Measurements from ENCODE around the gene GRB14. TPM values are rescaled to one million over a fixed set of nuclear protein-coding genes. Genes with fewer than 3 reads are reported as not detected.
A peak's percentile ranks its signal among the peaks of the same experiment; 100 is the strongest.

Gene GRB14
- polyA plus RNA-seq, 1 of the 3 experiments (the other 2 are of a cell fraction): 3.9 TPM

DNA sequence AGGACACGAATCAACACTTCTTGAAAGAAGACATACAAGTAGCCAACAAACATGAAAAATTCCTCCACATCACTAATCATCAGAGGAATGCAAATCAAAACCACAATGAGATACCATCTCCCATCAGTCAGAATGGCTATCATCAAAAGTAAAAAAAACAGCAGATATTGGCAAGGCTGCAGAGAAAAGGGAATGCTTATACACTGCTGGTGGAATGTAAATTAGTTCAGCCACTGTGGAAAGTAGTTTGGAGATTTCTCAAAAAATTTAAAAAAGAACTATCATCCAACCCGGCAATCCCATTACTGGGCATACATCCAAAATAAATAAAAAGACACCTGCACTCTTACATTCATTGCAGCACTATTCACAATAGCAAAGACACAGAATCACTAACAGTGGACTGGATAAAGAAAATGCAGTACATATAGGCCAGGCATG lies 78.7 kb downstream of the GRB14 start:
- H3K27me3 ChIP-seq (ENCODE audit: insufficient read depth): no peaks in the 10 kb centered on the region
- no peak overlapping the region for H3K4me3 ChIP-seq (ENCODE audit: low read depth in 2 of 2, low read length in 1 of 2)
- H3K79me2 ChIP-seq (ENCODE audit: insufficient read depth): no peaks in the 10 kb centered on the region; the same call in 1 of the 2 replicates
- no peak overlapping the region for H2AFZ ChIP-seq (ENCODE audit: low read depth)
- DNase-seq: no peak
- H4K20me1 ChIP-seq (ENCODE audit: insufficient read depth): peaks cover 21% of the 10 kb centered on the region
- ChIA-PET CTCF (interaction anchor here (0.6 to 0.7 kb wide), 2 partner anchors 161 to 174 kb away, joined by 3 read pairs; no protein-coding TSS in a partner anchor), POLR2A (no interaction called here)
- no peaks in the 10 kb centered on the region for H3K9me2 ChIP-seq
- H3F3A ChIP-seq (replicated peaks; ENCODE audit: insufficient read depth): peaks cover 20% of the 10 kb centered on the region
- H3K27ac ChIP-seq (ENCODE audit: low read depth in 2 of 2, low read length in 1 of 2): no peak overlapping the region; a peak in 1 of 4 replicates
- no peak overlapping the region for H3K4me2 ChIP-seq
- H3K36me3 ChIP-seq (replicated peaks in 1 of 2; ENCODE audit: control insufficient read depth in 1 of 2, insufficient read depth in 2 of 2, low read length in 1 of 2): peaks cover 0 to 28% of the 10 kb centered on the region in 2 experiments
- peaks cover 2 to 7% of the 10 kb centered on the region in 2 experiments; a peak in 3 of 4 replicates for H3K4me1 ChIP-seq (ENCODE audit: control insufficient read depth in 1 of 2, insufficient read depth in 2 of 2, low read depth in 1 of 2, low read length in 1 of 2)
- no peak overlapping the region for H3K9ac ChIP-seq
- WGBS (ENCODE audit: low lambda C conversion rate): 3% methylated on average over 2 of the region's 2 CpGs
- H3K9me3 ChIP-seq: no peaks in the 10 kb centered on the region
- TF ChIP-seq USF1 (IDR thresholded peaks at IDR 0.05; ENCODE audit: borderline replicate concordance, low read depth) (no peak), SIN3A (IDR thresholded peaks at IDR 0.05; ENCODE audit: borderline replicate concordance, low read depth, low read length) (0 out of 2 replicates have a peak, but pooled peaks have one; percentile 41), SMC3 (IDR thresholded peaks at IDR 0.05; ENCODE audit: low read depth, low read length) (no peak), NRF1 (IDR thresholded peaks at IDR 0.05; ENCODE audit: low read depth, low read length) (no peak), EZH2phosphoT487 (IDR thresholded peaks at IDR 0.05; ENCODE audit: borderline replicate concordance, low read depth) (no peak; the same call in 1 of the 2 replicates), TAF1 (IDR thresholded peaks at IDR 0.05; ENCODE audit: borderline replicate concordance, low read depth, low read length) (no peak), EP300 (IDR thresholded peaks at IDR 0.05; ENCODE audit: borderline replicate concordance in 1 of 2, low read depth in 1 of 2, low read length in 1 of 2) (peak; percentile 35 to 98; a peak in 3 of 4 replicates), YY1 (IDR thresholded peaks at IDR 0.05; ENCODE audit: low read depth) (no peak), MEF2A (IDR thresholded peaks at IDR 0.05; ENCODE audit: borderline replicate concordance, low read depth) (peak; percentile 65; the same call in 1 of the 2 replicates), FOSL2 (IDR thresholded peaks at IDR 0.05; ENCODE audit: borderline replicate concordance, low read depth) (peak; percentile 77), RAD21 (IDR thresholded peaks at IDR 0.05; ENCODE audit: low read length) (no peak), ZBTB33 (IDR thresholded peaks at IDR 0.05; ENCODE audit: borderline replicate concordance, low read depth) (peak; percentile 88), JUND (IDR thresholded peaks at IDR 0.05) (peak; percentile 98), CTCF (IDR thresholded peaks at IDR 0.05) (no peak), TCF12 (IDR thresholded peaks at IDR 0.05) (peak; percentile 100), GABPA (IDR thresholded peaks at IDR 0.05; ENCODE audit: low read depth) (no peak), FOXM1 (IDR thresholded peaks at IDR 0.05; ENCODE audit: low read depth) (peak; percentile 96), MAX (IDR thresholded peaks at IDR 0.05; ENCODE audit: low read depth) (peak; percentile 46; the same call in 1 of the 2 replicates), GATA2 (CRISPR knock-in tag; IDR thresholded peaks at IDR 0.05) (no peak), MXI1 (IDR thresholded peaks at IDR 0.05; ENCODE audit: low read depth, low read length) (no peak), POLR2AphosphoS5 (IDR thresholded peaks at IDR 0.05; ENCODE audit: low read depth, low read length) (peak; percentile 93), ELF1 (IDR thresholded peaks at IDR 0.05) (no peak), RFX5 (IDR thresholded peaks at IDR 0.05; ENCODE audit: low read length) (no peak), FOXJ3 (CRISPR knock-in tag; IDR thresholded peaks at IDR 0.05) (no peak)
- TF ChIP-seq, protein P1, sequence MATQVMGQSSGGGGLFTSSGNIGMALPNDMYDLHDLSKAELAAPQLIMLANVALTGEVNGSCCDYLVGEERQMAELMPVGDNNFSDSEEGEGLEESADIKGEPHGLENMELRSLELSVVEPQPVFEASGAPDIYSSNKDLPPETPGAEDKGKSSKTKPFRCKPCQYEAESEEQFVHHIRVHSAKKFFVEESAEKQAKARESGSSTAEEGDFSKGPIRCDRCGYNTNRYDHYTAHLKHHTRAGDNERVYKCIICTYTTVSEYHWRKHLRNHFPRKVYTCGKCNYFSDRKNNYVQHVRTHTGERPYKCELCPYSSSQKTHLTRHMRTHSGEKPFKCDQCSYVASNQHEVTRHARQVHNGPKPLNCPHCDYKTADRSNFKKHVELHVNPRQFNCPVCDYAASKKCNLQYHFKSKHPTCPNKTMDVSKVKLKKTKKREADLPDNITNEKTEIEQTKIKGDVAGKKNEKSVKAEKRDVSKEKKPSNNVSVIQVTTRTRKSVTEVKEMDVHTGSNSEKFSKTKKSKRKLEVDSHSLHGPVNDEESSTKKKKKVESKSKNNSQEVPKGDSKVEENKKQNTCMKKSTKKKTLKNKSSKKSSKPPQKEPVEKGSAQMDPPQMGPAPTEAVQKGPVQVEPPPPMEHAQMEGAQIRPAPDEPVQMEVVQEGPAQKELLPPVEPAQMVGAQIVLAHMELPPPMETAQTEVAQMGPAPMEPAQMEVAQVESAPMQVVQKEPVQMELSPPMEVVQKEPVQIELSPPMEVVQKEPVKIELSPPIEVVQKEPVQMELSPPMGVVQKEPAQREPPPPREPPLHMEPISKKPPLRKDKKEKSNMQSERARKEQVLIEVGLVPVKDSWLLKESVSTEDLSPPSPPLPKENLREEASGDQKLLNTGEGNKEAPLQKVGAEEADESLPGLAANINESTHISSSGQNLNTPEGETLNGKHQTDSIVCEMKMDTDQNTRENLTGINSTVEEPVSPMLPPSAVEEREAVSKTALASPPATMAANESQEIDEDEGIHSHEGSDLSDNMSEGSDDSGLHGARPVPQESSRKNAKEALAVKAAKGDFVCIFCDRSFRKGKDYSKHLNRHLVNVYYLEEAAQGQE (IDR thresholded peaks at IDR 0.05; ENCODE audit: low read depth, low read length): no peak
- TF ChIP-seq, protein P2, sequence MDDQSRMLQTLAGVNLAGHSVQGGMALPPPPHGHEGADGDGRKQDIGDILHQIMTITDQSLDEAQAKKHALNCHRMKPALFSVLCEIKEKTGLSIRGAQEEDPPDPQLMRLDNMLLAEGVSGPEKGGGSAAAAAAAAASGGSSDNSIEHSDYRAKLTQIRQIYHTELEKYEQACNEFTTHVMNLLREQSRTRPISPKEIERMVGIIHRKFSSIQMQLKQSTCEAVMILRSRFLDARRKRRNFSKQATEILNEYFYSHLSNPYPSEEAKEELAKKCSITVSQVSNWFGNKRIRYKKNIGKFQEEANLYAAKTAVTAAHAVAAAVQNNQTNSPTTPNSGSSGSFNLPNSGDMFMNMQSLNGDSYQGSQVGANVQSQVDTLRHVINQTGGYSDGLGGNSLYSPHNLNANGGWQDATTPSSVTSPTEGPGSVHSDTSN (IDR thresholded peaks at IDR 0.05): peak; percentile 99

All from SK-N-SH (cell line).